ENCODE data around the gene CEP164.

DNA sequence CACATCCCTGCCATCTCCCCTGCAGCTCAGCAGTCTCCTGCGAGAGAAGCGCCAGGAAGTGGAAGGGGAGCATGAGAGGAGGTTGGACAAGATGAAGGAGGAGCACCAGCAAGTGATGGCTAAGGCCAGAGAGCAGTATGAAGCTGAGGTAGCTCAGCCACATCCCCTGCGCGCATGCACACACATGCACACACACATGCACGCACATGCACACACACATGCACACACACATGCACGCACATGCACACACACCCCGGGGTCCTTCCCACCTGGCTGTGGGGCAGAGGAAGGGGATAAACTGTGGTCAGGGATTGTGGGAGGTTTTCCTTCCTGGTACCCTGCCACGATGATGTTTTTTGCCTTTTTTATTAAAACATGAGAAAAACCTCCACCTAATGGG is 65.3 kb downstream of the CEP164 start:
- TF ChIP-seq, protein P1, sequence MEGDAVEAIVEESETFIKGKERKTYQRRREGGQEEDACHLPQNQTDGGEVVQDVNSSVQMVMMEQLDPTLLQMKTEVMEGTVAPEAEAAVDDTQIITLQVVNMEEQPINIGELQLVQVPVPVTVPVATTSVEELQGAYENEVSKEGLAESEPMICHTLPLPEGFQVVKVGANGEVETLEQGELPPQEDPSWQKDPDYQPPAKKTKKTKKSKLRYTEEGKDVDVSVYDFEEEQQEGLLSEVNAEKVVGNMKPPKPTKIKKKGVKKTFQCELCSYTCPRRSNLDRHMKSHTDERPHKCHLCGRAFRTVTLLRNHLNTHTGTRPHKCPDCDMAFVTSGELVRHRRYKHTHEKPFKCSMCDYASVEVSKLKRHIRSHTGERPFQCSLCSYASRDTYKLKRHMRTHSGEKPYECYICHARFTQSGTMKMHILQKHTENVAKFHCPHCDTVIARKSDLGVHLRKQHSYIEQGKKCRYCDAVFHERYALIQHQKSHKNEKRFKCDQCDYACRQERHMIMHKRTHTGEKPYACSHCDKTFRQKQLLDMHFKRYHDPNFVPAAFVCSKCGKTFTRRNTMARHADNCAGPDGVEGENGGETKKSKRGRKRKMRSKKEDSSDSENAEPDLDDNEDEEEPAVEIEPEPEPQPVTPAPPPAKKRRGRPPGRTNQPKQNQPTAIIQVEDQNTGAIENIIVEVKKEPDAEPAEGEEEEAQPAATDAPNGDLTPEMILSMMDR (IDR thresholded peaks at IDR 0.05; ENCODE audit: low read depth, low read length) = no peak
- TF ChIP-seq EZH2phosphoT487 (IDR thresholded peaks at IDR 0.05; ENCODE audit: low read depth) = no peak

All from OCI-LY3 (cell line).